ENCODE data around the gene PA2G4. TPM values are rescaled to one million over a fixed set of nuclear protein-coding genes. Genes with fewer than 3 reads are reported as not detected.
A peak's percentile ranks its signal among the peaks of the same experiment; 100 is the strongest.
"Not testable (repeated sequence)": the region's sequence is repeated elsewhere in the genome, so short reads cannot be mapped to it uniquely, and the experiment has no call there.

Gene PA2G4
- total RNA-seq, 1 donor from 2014 or later: 69.7 TPM

DNA sequence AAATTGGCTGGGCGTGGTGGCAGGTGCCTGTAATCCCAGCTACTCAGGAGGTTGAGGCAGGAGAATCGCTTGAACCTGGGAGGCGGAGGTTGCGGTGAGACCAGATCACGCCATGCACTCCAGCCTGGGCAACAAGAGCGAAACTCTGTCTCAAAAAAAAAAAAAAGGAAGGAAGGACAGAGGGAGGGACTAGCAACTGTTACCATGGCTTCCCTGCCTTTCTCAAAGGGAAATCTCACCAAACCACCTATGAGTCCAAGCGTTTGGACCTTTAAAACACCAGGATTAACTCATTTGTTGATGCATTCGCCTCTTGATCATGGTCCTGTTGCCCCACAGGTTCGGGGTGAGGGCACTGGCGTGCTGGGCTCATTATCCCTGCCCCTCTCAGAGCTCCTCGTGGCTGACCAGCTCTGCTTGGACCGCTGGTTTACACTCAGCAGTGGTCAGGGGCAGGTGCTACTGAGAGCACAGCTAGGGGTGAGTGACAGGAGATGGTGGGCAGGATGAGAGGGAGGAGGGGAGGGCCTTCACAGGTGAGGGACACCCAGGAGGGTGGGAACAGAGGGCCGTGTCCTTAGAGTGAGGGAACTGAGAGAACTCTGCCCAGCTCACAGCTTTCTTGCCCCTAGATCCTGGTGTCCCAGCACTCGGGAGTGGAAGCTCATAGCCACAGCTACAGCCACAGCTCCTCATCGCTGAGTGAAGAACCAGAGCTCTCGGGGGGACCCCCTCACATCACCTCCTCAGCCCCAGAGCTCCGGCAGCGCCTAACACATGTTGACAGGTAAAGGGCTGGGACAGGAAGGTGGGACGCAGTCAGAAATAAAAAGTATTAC, 37.8 kb downstream of the PA2G4 start:
- intact Hi-C loops (cut with DNase I): no loop called here
- DNase-seq (ENCODE audit: missing footprints) (no peak), ATAC-seq (no peak)

DNA sequence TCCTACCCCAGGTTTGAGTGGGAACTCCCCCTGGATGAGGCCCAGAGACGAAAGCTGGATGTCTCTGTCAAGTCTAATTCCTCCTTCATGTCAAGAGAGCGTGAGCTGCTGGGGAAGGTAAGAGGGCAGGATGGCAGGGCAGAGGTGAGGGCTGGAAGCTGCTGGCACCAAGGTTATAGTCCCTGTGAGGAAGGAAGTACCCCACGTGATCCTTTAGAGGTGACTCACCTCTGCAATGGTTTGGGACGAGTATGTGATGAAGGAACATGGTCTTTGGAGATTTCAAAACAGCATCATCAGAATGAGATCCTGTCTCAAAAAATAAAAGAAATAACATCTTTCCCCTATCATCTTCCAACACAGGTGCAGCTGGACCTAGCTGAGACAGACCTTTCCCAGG, 38.9 kb downstream of the PA2G4 start:
- ATAC-seq: no peak
- no peak for DNase-seq (ENCODE audit: missing footprints)
- intact Hi-C loops (cut with DNase I): no loop called here

DNA sequence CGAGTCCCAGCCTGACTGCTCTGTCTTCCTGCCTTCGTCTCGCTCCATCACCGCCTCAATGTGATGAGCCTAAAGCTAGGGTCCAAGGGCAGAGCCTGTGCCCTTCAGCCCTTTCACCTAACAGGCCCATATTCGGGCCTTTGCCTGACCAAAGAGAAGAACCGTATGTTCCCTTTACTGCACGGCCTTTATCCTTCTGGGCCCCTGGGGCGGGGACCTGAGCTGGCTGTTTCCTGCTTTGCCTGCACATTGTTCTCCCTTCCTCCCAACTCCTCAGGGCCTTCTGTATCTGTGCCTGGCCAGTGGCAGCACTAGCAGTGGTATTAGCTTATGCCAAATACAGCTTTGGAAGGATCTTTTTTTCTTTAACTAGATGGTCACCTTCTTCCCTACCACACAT, 39.5 kb downstream of the PA2G4 start:
- intact Hi-C loops (cut with DNase I): no loop called here
- DNase-seq (ENCODE audit: missing footprints) (no peak), ATAC-seq (peak; percentile 37)

DNA sequence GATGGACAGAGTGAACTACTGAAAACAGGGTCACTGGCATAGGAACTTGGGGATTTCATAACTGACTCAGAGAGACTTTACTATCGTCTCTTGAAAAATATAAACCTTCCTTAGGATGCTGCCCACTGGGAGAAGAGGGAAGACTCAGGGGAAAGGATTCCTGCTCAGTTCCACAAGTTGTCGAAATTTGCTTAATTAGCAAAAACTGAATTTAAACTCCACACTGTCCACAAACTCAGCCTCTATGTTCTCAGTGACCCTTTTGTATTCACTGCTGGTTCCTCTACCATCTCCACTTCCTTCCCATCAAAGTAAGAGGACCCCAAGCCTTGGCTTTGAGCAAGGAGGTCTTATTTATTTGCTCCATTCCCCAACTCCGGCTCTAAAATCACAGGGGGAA, 40.9 kb downstream of the PA2G4 start:
- intact Hi-C loops (cut with DNase I): no loop called here
- no peak for DNase-seq (ENCODE audit: missing footprints)
- no peak for ATAC-seq

DNA sequence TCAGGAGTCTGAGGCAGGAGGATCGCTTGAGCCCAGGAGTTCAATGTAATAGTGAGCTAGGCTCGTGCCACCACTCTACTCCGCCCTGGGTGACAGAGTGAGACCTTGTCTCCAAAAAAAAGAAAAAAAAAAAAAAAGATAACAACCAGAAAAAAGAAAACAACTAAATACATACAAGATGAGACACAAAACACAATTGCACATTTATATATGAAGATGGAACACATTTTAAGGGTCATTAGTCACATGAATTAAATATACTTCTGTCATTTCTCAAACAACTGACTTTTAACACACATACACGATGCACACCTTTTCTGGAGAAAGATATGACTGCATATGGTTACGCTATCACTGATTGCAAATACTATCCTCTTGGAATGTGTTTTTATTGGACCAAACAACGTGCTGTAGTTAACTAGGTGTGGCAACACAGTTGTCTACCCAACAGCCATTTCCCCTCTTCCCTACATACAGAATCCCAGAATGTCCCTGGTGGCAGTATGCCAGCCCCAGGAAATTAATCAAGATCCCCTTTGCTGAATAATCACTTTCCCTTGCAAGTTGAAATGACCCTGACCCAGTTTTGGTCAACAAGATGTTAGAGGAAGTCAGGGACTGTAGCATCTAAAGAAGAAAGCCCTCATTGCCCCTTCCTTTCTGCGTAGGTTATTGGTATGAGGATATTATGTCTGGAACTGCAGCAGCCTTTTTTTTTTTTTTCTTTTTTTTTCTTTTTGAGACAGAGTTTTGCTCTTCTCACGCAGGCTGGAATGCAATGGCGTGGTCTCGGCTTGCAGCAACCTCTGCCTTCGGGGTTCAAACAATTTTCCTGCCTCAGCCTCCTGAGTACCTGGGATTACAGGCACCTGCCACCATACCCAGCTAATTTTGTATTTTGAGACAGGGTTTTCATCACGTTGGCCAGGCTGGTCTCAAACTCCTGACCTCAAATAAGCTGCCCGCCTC, 42.4 kb downstream of the PA2G4 start:
- DNase-seq (ENCODE audit: missing footprints): no peak
- no peak for ATAC-seq
- intact Hi-C loops (cut with DNase I): no loop called here

DNA sequence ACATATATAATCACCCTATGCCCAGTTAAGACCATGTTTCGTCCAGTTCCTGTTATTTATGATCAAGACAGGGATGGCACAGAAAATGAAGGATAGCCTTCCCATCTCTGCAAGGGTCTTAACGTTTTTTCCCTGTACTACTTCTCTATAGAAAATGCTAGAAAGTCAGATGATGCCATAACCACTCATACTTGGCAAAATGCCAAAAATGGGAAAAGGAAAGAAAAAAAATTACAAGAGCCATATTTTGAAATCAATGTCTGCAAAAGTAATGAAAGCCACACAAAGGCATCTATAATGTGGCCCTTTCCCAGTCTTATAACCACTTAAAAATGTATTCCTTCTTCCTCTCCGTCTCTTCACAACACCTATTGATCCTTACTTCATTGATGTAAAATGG, 46.2 kb downstream of the PA2G4 start:
- DNase-seq (ENCODE audit: missing footprints): no peak
- ATAC-seq: no peak
- intact Hi-C loops (cut with DNase I): no loop called here

DNA sequence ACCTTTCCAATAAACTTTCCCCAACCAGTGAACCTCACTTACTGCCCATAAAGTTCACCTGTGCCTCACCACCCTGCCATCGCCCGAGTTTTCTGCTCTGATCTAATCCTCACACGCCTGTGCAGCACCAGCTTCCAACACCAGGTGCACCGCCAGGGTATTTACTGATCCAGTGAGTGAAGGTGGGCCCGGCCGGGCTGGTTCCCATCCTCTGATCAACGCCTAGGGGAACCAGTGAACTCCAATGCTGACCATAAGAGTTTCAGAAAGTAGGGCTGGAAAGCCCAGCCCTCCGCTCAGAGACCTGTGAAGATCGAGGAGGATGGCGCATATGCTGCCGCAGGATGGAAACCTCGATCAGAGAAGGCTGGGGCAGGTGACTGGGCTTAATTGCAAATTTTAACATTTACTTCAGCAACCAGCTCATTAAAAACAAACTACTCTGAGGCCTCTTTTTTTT, 47.3 kb downstream of the PA2G4 start:
- intact Hi-C loops (cut with DNase I): no loop called here
- DNase-seq (ENCODE audit: missing footprints): peak; percentile 73
- peak; percentile 20 for ATAC-seq

DNA sequence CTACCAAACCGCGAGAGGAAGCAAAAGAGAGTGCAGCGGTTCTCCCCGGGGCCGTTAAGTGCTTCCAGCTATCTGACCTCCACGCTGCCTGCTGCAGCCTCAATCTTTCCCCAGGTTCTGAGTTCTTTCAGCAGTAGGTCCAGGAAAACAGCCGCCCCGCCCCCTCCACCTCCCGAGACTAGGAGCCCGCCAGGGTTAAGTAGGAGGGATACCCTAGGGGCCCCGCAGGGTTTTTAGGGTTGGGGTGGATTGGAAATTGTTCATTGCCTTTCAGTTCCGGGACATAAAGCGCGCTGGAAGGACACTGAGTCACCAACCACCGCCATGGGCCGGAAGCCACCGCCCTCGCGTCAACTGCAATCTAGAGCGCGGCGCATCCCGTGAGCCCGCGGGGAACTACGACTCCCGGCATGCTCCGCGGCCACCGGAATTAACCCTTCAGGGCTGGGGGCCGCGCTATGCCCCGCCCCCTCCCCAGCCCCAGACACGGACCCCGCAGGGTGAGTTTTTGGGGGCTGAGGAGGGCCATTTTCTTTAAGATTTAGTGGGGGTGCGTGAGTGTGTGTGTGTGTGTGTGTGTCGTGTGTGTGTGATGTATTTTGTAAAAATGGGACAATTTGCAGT, 47.9 kb downstream of the PA2G4 start, which contains the start of gene MYL6B:
TSS of gene MYL6B (plus strand) at position 456 of the 624 bp plus-strand sequence. CDS start 1,332 bp downstream, outside the sequence.
- DNase-seq (ENCODE audit: missing footprints) (peak; percentile 98), ATAC-seq (peak; percentile 96)
- intact Hi-C loops (cut with DNase I): no loop called here

DNA sequence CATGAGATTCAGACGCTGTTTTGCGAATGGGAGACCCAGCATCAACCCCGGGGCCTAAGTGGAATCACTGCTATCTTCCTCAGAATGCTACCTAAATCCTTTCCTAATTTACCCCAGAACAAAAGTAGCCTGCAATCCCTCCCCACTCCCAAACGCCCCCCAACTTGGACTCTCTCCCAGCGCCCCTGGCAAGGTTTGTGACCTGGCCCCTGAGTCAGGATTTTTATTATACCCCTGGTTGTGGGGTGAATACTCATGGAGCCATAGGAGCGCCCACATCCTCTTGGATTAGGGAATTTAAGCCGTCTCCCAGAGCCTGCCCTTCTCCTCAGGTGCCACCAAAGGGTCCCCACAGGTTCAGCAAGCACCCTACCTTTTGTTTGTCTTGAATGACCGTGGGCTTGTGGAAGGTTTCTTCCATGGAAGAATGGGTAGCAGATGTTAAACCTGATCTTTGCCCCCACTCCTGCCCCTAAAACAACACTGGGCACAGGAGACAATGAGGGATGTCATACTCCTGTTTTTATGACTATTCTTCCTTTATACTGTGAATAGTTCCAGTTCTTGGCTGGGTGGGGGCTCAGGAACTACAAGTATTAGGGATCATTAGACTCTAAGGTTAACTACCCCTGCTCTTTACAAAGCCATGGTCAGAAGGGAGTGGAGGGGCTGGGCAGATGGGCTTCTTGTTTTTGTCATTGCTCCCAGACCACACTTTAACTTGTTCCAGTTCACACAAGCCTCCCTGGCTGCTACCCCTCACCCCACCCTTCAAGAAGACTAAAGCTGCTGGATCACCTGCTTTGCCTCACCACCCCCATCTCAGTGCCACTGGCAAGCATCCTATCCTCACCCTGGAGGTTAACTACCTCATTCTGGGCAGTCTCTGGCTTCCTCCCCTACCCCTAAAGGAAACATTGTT, 48.7 kb downstream of the PA2G4 start:
- intact Hi-C loops (cut with DNase I): no loop called here
- DNase-seq (ENCODE audit: missing footprints): no peak
- no peak for ATAC-seq

DNA sequence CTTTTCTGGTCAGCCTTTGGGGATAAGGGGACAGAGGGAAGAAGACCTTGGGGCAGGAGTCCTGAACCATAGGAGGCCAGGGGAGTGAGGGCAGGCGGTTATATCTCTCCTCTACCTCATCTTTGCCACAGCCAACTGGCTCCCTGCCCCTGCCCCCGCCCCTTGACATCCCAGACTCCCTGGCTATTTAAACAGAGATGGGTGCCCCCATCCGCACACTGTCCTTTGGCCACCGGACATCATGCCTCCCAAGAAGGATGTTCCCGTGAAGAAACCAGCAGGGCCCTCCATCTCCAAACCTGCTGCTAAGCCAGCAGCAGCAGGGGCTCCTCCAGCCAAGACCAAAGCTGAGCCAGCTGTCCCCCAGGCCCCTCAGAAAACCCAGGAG, 49.3 kb downstream of the PA2G4 start:
- DNase-seq (ENCODE audit: missing footprints): no peak
- intact Hi-C loops (cut with DNase I): no loop called here
- ATAC-seq: no peak

DNA sequence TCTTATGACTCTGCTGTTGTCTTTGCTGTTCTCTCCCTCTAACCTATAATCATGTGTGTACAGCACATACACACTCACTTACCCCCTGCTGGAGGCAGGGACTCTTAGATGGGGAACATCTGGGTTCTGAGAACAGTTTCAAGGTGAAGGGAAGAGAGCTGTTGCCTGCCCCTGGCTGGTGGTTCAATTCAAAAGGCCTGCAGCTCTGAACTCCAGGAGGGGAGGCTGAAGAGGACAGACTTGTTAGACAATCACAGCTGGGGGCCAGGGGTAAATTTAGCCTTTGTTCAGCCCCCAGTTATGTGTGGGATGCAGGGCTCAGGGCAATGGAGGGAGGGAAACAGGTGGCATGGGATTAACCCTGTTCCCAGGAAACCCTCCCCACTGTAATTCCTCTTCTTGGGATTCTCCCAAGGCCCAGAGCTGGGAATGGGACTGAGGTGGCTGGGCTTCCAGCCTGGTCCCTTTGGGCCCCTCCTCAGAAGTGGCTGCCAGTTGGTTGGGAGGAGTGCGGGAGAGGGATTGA, 50.0 kb downstream of the PA2G4 start:
- ATAC-seq (no peak), DNase-seq (ENCODE audit: missing footprints) (no peak)
- intact Hi-C loops (cut with DNase I): no loop called here

DNA sequence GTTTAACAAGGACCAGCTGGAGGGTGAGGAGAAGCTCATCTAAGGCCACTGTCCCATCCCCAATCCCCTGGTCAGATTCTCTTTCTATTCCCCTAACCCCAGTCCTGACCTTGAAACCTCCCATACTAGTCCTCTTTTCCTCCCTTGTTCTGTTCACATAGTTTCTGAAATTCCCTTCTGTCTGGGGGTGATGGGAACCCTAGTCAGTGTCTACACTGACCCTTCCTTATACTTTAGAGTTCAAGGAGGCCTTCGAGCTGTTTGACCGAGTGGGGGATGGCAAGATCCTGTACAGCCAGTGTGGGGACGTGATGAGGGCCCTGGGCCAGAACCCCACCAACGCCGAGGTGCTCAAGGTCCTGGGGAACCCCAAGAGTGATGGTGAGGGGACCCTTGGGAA, 50.5 kb downstream of the PA2G4 start:
- DNase-seq (ENCODE audit: missing footprints): no peak
- no peak for ATAC-seq
- intact Hi-C loops (cut with DNase I): loop anchor here (5.0 kb wide), 1 partner anchor 38 kb away; the partner anchor contains the start of genes RPL41 and ZC3H10

DNA sequence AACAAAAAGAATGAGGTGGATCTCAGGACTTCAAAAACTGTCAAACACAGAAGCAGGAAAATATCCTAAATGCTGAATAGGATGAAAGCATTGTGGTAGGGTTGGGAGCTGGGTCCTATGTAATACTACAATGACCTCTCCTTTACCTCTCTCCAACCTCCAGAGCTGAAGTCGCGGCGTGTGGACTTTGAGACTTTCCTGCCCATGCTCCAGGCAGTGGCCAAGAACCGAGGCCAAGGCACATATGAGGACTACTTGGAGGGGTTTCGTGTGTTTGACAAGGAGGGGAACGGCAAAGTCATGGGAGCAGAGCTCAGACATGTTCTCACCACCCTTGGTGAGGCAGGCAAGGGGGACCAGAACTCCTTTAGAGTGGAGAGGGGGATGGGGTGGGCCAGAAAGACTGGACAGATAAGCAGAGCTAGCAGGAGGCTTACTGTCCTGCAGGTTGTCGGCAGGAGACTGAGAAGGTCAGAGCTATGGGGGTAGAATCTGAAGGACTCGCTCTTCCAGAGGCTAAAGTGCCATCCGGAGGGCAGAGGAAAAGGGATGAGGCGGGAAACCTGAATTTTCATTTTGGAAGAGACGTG, 51.0 kb downstream of the PA2G4 start:
- ATAC-seq: no peak
- no peak for DNase-seq (ENCODE audit: missing footprints)
- intact Hi-C loops (cut with DNase I): loop anchor here (5.0 kb wide), 1 partner anchor 38 kb away; the partner anchor contains the start of genes RPL41 and ZC3H10

DNA sequence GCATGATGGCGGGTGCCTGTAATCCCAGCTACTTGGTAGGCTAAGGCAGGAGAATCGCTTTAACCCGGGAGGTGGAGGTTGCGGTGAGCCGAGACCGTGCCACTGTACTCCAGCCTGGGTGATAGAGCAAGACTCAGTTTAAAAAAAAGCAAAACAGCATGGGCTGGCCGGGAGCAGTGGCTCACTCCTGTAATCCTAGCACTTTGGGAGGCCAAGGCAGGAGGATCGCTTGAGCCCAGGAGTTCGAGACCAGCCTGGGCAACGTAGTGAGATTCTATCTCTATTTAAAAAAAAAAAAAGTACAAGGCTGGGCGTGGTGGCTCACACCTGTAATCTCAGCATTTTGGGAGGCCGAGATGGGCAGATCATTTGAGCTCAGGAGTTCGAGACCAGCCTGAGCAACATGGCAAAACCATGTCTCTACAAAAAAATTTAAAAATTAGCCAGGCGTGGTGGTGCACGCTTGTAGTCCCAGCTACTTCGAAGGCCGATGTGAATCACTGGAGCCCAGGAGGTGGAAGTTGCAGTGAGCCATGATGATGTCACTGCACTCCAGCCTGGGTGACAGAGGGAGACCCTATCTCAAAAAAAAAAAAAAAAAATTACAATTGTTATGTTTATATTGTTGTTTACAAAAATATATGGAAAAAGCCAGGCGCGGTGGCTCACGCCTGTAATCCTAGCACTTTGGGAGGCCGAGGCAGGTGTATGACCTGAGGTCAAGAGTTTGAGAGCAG, 52.3 kb downstream of the PA2G4 start:
- intact Hi-C loops (cut with DNase I): loop anchor here (5.0 kb wide), 1 partner anchor 39 kb away; the partner anchor contains the start of genes RPL41 and ZC3H10
- ATAC-seq; DNase-seq (ENCODE audit: missing footprints): not testable (repeated sequence)

DNA sequence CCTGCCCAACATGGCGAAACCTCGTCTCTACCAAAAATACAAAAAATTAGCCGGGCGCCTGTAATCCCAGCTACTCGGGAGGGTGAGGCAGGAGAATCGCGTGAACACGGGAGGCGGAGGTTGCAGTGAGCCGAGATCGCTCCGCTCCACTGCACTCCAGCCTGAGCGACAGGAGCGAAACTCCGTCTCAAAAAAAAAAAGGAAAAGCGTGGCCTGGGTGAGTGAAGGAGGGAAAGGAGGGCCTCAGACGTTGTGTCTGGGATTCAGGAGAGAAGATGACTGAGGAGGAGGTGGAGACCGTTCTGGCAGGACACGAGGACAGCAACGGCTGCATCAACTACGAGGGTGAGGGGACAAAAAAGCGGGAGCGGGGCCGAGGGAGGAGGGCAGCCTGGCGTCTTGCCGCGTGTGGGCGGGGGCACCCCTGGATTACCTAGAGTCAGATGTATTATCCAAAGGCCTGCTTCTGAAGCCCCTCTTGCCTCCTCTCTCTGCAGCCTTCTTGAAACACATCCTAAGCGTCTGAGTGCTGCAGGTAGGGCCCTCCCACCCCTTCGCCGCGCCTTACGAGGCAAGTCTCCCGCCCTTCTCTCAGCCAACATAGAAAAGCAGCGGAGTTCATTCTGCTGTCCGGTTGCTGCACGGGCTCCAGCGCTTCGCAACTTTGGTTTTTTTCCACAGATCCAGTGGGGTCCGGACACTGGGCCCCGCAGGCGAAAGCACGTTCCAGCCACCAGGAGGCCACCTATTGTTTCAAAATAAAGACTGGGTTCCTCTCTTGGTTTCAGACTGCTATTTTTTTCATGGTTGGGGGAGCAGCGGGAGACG, 53.1 kb downstream of the PA2G4 start:
- DNase-seq (ENCODE audit: missing footprints) (peak; percentile 78), ATAC-seq (peak; percentile 47)
- intact Hi-C loops (cut with DNase I): loop anchor here (1.0 to 5.0 kb wide), 3 partner anchors 29 to 40 kb away; partner anchors contain the start of genes ESYT1, RPL41, SMARCC2 and ZC3H10

All from Right ventricle myocardium inferior (tissue), 1 donor.